Activated CD4-positive, alpha-beta T cell treated with anti-CD3 and anti-CD28 coated beads, Interleukin-2, Interleukin-4, amounts not matched to agents 100 ng/mL and 50 ng/mL, durations not matched to agents 16 hours and 8 hours (primary cell): ENCODE data around the gene IDI1.

Experiments
- DNase-seq: peaks from one replicate; pipeline ENCODE4 v3.0.0-alpha.2; 2020; ENCODE audit warnings: low spot score

The IDI1 gene

GRCh38 chr10:994836-995558 lies 53.9 kb downstream of the IDI1 start:
- DNase-seq: no peak

- DNase-seq: no peak
These were observed 56.0 kb downstream of the IDI1 start for GRCh38 chr10:992871-993270.

- no peak for DNase-seq
These were observed 56.5 kb downstream of the IDI1 start for GRCh38 chr10:992467-992866.

- no peak for DNase-seq
These were observed 58.1 kb downstream of the IDI1 start for GRCh38 chr10:990808-991207.
